Breast epithelium (tissue), 4 donors: ENCODE measurements around the gene YARS2. TPM values are rescaled to one million over a fixed set of nuclear protein-coding genes. Genes with fewer than 3 reads are reported as not detected.

Experiments used
- DNase-seq, 2 donors: peaks; one replicate each; pipeline ENCODE4 v3.0.0-alpha.2; 2019; ENCODE audit warnings: low spot score in 2 of 2
- H3K27ac ChIP-seq, 2 donors: fragments of 200-600 bp; sonication (generic) in 1 of 2; one replicate each; pipeline ENCODE4 v1.5.1; 2016 to 2019; ENCODE audit warnings: mild to moderate bottlenecking in 1 of 2
- H3K27me3 ChIP-seq, 2 donors: fragments of 200-600 bp; sonication (generic) in 1 of 2; one replicate each; pipeline versions ENCODE4 v1.5.1 to v1.6.0; 2017 to 2019; ENCODE audit warnings: control low read depth in 1 of 2, mild to moderate bottlenecking in 1 of 2
- H3K36me3 ChIP-seq: fragments of 200-600 bp; one replicate; pipeline ENCODE4 v1.5.1; 2019
- H3K4me1 ChIP-seq, 2 donors: fragments of 200-600 bp; sonication (generic); one replicate each; pipeline ENCODE4 v1.5.1; 2016 to 2019; ENCODE audit warnings: control low read depth in 1 of 2
- H3K4me3 ChIP-seq, 3 donors: fragments of 200-600 bp; sonication (generic); 1 replicate in 2 of 3; 2 replicates in 1 of 3; pipeline ENCODE4 v1.5.1; 2016 to 2019; ENCODE audit warnings: mild to moderate bottlenecking in 3 of 3, moderate library complexity in 2 of 3
- H3K9me3 ChIP-seq, 2 donors: fragments of 200-600 bp; sonication (generic) in 1 of 2; one replicate each; pipeline ENCODE4 v1.5.1; 2016 to 2019; ENCODE audit warnings: control low read depth in 1 of 2
- CTCF ChIP-seq, 3 donors: fragments of 450-650 bp; IDR thresholded peaks; one replicate each; pipeline ENCODE4 v1.5.1; 2016 to 2017; ENCODE audit warnings: antibody characterized with exemption in 3 of 3, mild to moderate bottlenecking in 3 of 3, moderate library complexity in 3 of 3
- POLR2A ChIP-seq: fragments of 450-650 bp; IDR thresholded peaks from one replicate; pipeline ENCODE4 v1.6.1; 2016; ENCODE audit warnings: antibody characterized with exemption, mild to moderate bottlenecking, moderate library complexity
- POLR2AphosphoS5 ChIP-seq, 3 donors: sonication (generic); formaldehyde crosslinking; IDR thresholded peaks; one replicate each; pipeline ENCODE4 v1.6.1; 2017; ENCODE audit warnings: antibody characterized with exemption in 3 of 3
- intact Hi-C: fragments of 100-400 bp; cut with DNase I; formaldehyde crosslinking; loops from one replicate; pipeline ENCODE4 v1.15.1; 2023; ENCODE audit warnings: low total_unique reads
- total RNA-seq, 3 donors: library from RNA; depleted of rRNA; stranded (reverse); fragments of >200 nt; gene quantifications; one replicate each; pipeline ENCODE4 v1.1.0, GENCODE V29; 2016

YARS2 gene
- 10 to 100 TPM; 23.0 to 27.4 (median 23.9) TPM for total RNA-seq

GRCh38 chr12:32755654-32756475 lies at the start of gene YARS2:
TSS of gene YARS2 (minus strand) at chr12:32755897. CDS start at chr12:32755874, 23 bp downstream.
- peak; percentile 57 to 89 (median 84) for TF ChIP-seq CTCF (IDR thresholded peaks at IDR 0.05)
- peak; percentile 52 to 77 (median 56) for TF ChIP-seq POLR2AphosphoS5 (IDR thresholded peaks at IDR 0.05)
- peak; percentile 58 for TF ChIP-seq POLR2A
- no peaks in the 10 kb centered on the region for H3K9me3 ChIP-seq
- H3K4me1 ChIP-seq: peaks cover 3 to 5% of the 10 kb centered on the region in 2 donors
- peak within 1 kb of the TSS; percentile 91 to 94 for H3K27ac ChIP-seq
- no peaks in the 10 kb centered on the region for H3K27me3 ChIP-seq
- DNase-seq: peak; percentile 89 to 94
- no peaks in the 10 kb centered on the region for H3K36me3 ChIP-seq
- intact Hi-C loops: loop anchor here (10.0 kb wide), 1 partner anchor 1269 kb away; the partner anchor contains the start of gene ALG10
- H3K4me3 ChIP-seq: peak within 1 kb of the TSS; percentile 82 to 98 (median 97)

- no peaks in the 10 kb centered on the region for H3K36me3 ChIP-seq
- H3K4me3 ChIP-seq: no peak overlapping the region
- DNase-seq: no peak
- no peaks in the 10 kb centered on the region for H3K27me3 ChIP-seq
- no peaks in the 10 kb centered on the region for H3K9me3 ChIP-seq
- H3K27ac ChIP-seq: no peak overlapping the region
- TF ChIP-seq CTCF (IDR thresholded peaks at IDR 0.05): no peak
- no peak for TF ChIP-seq POLR2AphosphoS5 (IDR thresholded peaks at IDR 0.05)
- TF ChIP-seq POLR2A: no peak
- H3K4me1 ChIP-seq: no peaks in the 10 kb centered on the region
- intact Hi-C loops: no loop called here
Measured at GRCh38 chr12:32804301-32804700, 48.6 kb upstream of the YARS2 start.

DNA sequence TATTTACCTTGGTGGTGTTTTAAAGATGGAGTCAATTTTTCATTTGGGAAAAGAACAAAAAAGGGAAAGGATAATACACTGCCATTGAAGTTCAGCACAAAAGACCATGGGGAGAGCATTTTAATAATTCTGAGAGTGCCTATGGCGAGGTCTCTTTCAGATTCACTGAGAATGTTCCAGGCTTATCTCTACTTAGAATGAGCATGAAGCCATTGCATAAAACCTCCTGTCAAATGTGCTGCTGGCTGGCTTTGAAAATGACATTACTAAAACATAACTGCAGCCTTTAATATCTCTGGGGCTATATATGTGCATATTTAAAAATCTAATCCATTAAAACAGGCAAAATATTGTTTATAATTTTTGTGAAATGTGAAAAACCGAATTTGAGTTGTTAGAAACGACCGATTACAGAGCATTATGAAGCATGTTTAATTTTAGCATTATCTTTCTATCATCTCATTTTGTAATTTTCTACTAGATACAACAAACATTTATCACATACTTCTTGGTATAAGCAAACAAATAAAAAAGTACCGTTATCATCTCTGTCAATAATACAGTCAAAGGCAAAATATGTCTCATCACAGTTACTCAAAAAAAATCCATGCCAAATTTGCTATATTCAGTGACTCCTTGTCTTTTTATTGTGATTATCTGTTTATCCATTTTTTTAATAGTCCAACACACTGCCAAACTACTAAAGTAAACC lies 45.7 kb upstream of the YARS2 start:
- no peak for DNase-seq
- no peak for TF ChIP-seq POLR2A
- TF ChIP-seq POLR2AphosphoS5 (IDR thresholded peaks at IDR 0.05): no peak
- Histone ChIP-seq H3K27me3 (no peaks in the 10 kb centered on the region), H3K27ac (no peak overlapping the region), H3K36me3 (no peaks in the 10 kb centered on the region), H3K4me1 (no peaks in the 10 kb centered on the region), H3K4me3 (no peak overlapping the region), H3K9me3 (no peaks in the 10 kb centered on the region)
- intact Hi-C loops: no loop called here

DNA sequence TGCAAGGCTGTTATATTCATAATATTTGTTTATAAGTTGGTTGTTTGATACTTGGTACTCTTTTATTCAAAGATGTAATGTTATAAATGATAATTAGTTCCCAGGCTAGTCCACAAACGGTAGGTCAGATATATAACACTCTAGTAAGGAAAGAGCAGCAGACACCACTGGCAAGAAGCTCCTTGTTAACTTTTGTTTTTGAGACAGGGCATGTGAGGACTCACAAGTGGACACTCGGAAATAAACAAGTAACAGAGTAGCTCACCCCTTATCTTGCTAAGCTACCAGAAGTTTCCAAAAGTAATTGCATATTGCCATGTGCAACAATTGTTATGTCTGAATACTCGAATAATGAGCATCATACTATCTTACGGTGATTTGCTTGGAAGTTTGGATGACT lies 38.6 kb upstream of the YARS2 start:
- Histone ChIP-seq H3K27me3 (no peaks in the 10 kb centered on the region), H3K4me3 (no peak overlapping the region), H3K4me1 (no peaks in the 10 kb centered on the region), H3K36me3 (no peaks in the 10 kb centered on the region), H3K27ac (no peak overlapping the region), H3K9me3 (no peaks in the 10 kb centered on the region)
- intact Hi-C loops: no loop called here
- DNase-seq: no peak
- TF ChIP-seq POLR2AphosphoS5 (IDR thresholded peaks at IDR 0.05): no peak
- no peak for TF ChIP-seq CTCF (IDR thresholded peaks at IDR 0.05)
- no peak for TF ChIP-seq POLR2A

GRCh38 chr12:32789916-32790315 lies 34.2 kb upstream of the YARS2 start:
- Histone ChIP-seq H3K9me3 (no peaks in the 10 kb centered on the region), H3K4me3 (no peak overlapping the region), H3K27ac (no peak overlapping the region), H3K4me1 (no peaks in the 10 kb centered on the region), H3K36me3 (no peaks in the 10 kb centered on the region), H3K27me3 (no peaks in the 10 kb centered on the region)
- TF ChIP-seq POLR2AphosphoS5 (IDR thresholded peaks at IDR 0.05): no peak
- TF ChIP-seq POLR2A: no peak
- TF ChIP-seq CTCF (IDR thresholded peaks at IDR 0.05): no peak
- no peak for DNase-seq
- intact Hi-C loops: loop anchor here (5.0 kb wide), 1 partner anchor 1592 kb away; no protein-coding TSS in a partner anchor
